Activated CD4-positive, alpha-beta T cell treated with anti-CD3 and anti-CD28 coated beads, Interleukin-2, amount 10 ng/mL, durations not matched to agents 24 days and 14 days (primary cell): ENCODE measurements around the gene OAT. TPM values are rescaled to one million over a fixed set of nuclear protein-coding genes. Genes with fewer than 3 reads are reported as not detected.
"Not testable (repeated sequence)": the region's sequence is repeated elsewhere in the genome, so short reads cannot be mapped to it uniquely, and the experiment has no call there.

Experiments
- DNase-seq: peaks from one replicate; pipeline ENCODE4 v3.0.0; 2022
- H3K27ac Mint-ChIP-seq: one replicate; pipeline ENCODE4 v1.8.0; 2022; ENCODE audit warnings: mild to moderate bottlenecking, mixed read lengths
- H3K27me3 Mint-ChIP-seq: one replicate; pipeline ENCODE4 v1.8.0; 2022; ENCODE audit warnings: mixed read lengths
- H3K36me3 Mint-ChIP-seq: one replicate; pipeline ENCODE4 v1.8.0; 2022; ENCODE audit warnings: low read depth, mild to moderate bottlenecking, mixed read lengths
- H3K4me1 Mint-ChIP-seq: one replicate; pipeline ENCODE4 v1.8.0; 2021; ENCODE audit warnings: mixed read lengths
- H3K4me3 Mint-ChIP-seq: one replicate; pipeline ENCODE4 v1.8.0; 2022; ENCODE audit warnings: mild to moderate bottlenecking, moderate library complexity, mixed read lengths
- H3K9me3 Mint-ChIP-seq: one replicate; pipeline ENCODE4 v1.8.0; 2021; ENCODE audit warnings: mixed read lengths
- intact Hi-C: fragments of 100-400 bp; cut with micrococcal nuclease; formaldehyde crosslinking; loops from one replicate; pipeline ENCODE4 v1.15.1; 2023
- total RNA-seq: library from RNA; stranded (reverse); gene quantifications from 2 replicates; pipeline ENCODE4 v1.2.3, GENCODE V29; 2022

Gene OAT
- total RNA-seq, 1 donor from 2014 or later = 40.2 TPM

- no peaks in the 10 kb centered on the region for H3K36me3 Mint-ChIP-seq
- DNase-seq = no peak
- H3K27ac Mint-ChIP-seq = no peak overlapping the region
- H3K4me3 Mint-ChIP-seq = no peak overlapping the region
- peaks cover 15% of the 10 kb centered on the region for H3K27me3 Mint-ChIP-seq
- H3K4me1 Mint-ChIP-seq = no peaks in the 10 kb centered on the region
- H3K9me3 Mint-ChIP-seq = no peaks in the 10 kb centered on the region
- intact Hi-C loops = no loop called here
These were observed 44.0 kb downstream of the OAT start for GRCh38 chr10:124374535-124375352.

- intact Hi-C loops = no loop called here
- H3K9me3 Mint-ChIP-seq = no peaks in the 10 kb centered on the region
- H3K4me1 Mint-ChIP-seq = no peaks in the 10 kb centered on the region
- H3K27ac Mint-ChIP-seq = no peak overlapping the region
- DNase-seq = no peak
- peaks cover 15% of the 10 kb centered on the region for H3K27me3 Mint-ChIP-seq
- H3K36me3 Mint-ChIP-seq = no peaks in the 10 kb centered on the region
- H3K4me3 Mint-ChIP-seq = no peak overlapping the region
These were observed 45.8 kb downstream of the OAT start for GRCh38 chr10:124372899-124373298.

- Mint-ChIP-seq H3K27me3 (peaks cover 19% of the 10 kb centered on the region), H3K27ac (no peak overlapping the region), H3K36me3 (no peaks in the 10 kb centered on the region), H3K9me3 (no peaks in the 10 kb centered on the region), H3K4me3 (no peak overlapping the region), H3K4me1 (peaks cover 3% of the 10 kb centered on the region)
- DNase-seq = no peak
- intact Hi-C loops = no loop called here
These were observed 48.3 kb downstream of the OAT start for GRCh38 chr10:124370426-124370825.

- Mint-ChIP-seq H3K27me3 (peaks cover 19% of the 10 kb centered on the region), H3K4me3 (no peak overlapping the region), H3K9me3 (no peaks in the 10 kb centered on the region), H3K36me3 (no peaks in the 10 kb centered on the region), H3K27ac (no peak overlapping the region), H3K4me1 (peaks cover 3% of the 10 kb centered on the region)
- DNase-seq = no peak
- intact Hi-C loops = no loop called here
These were observed 48.7 kb downstream of the OAT start for GRCh38 chr10:124369986-124370385.

GRCh38 chr10:124369533-124369932 is 49.2 kb downstream of the OAT start:
- H3K4me1 Mint-ChIP-seq, H3K4me3 Mint-ChIP-seq, intact Hi-C loops, H3K27ac Mint-ChIP-seq, DNase-seq, H3K9me3 Mint-ChIP-seq, H3K36me3 Mint-ChIP-seq: not testable (repeated sequence)
- H3K27me3 Mint-ChIP-seq = peaks cover 19% of the 10 kb centered on the region

- Mint-ChIP-seq H3K9me3 (no peaks in the 10 kb centered on the region), H3K4me1 (peaks cover 3% of the 10 kb centered on the region), H3K27ac (no peak overlapping the region), H3K27me3 (peaks cover 18% of the 10 kb centered on the region), H3K4me3 (no peak overlapping the region), H3K36me3 (no peaks in the 10 kb centered on the region)
- intact Hi-C loops = no loop called here
- DNase-seq = no peak
These were observed 49.7 kb downstream of the OAT start for GRCh38 chr10:124369066-124369465.

- no peak for DNase-seq
- intact Hi-C loops = no loop called here
- Mint-ChIP-seq H3K9me3 (no peaks in the 10 kb centered on the region), H3K27me3 (peaks cover 14% of the 10 kb centered on the region), H3K4me3 (no peak overlapping the region), H3K36me3 (no peaks in the 10 kb centered on the region), H3K27ac (no peak overlapping the region), H3K4me1 (peaks cover 3% of the 10 kb centered on the region)
These were observed 50.8 kb downstream of the OAT start for GRCh38 chr10:124367936-124368335.

- no peak for DNase-seq
- Mint-ChIP-seq H3K27me3 (peaks cover 14% of the 10 kb centered on the region), H3K4me1 (peaks cover 3% of the 10 kb centered on the region), H3K36me3 (no peaks in the 10 kb centered on the region), H3K9me3 (no peaks in the 10 kb centered on the region), H3K4me3 (no peak overlapping the region), H3K27ac (no peak overlapping the region)
- intact Hi-C loops = no loop called here
These were observed 51.3 kb downstream of the OAT start for GRCh38 chr10:124367414-124367813.

GRCh38 chr10:124366825-124367224 is 51.9 kb downstream of the OAT start:
- Mint-ChIP-seq H3K36me3 (no peaks in the 10 kb centered on the region), H3K27ac (no peak overlapping the region), H3K4me1 (peaks cover 3% of the 10 kb centered on the region), H3K4me3 (no peak overlapping the region), H3K9me3 (no peaks in the 10 kb centered on the region), H3K27me3 (peaks cover 14% of the 10 kb centered on the region)
- no peak for DNase-seq
- intact Hi-C loops = no loop called here

- Mint-ChIP-seq H3K4me3 (no peak overlapping the region), H3K4me1 (peaks cover 3% of the 10 kb centered on the region), H3K27me3 (peaks cover 13% of the 10 kb centered on the region), H3K36me3 (no peaks in the 10 kb centered on the region), H3K27ac (no peak overlapping the region), H3K9me3 (no peaks in the 10 kb centered on the region)
- intact Hi-C loops = no loop called here
- no peak for DNase-seq
These were observed 52.4 kb downstream of the OAT start for GRCh38 chr10:124366343-124366742.

GRCh38 chr10:124364674-124365073 is 54.0 kb downstream of the OAT start:
- H3K36me3 Mint-ChIP-seq = no peaks in the 10 kb centered on the region
- DNase-seq = no peak
- H3K27ac Mint-ChIP-seq = no peak overlapping the region
- intact Hi-C loops = no loop called here
- H3K9me3 Mint-ChIP-seq = no peaks in the 10 kb centered on the region
- peaks cover 3% of the 10 kb centered on the region for H3K4me1 Mint-ChIP-seq
- H3K4me3 Mint-ChIP-seq = no peak overlapping the region
- peaks cover 4% of the 10 kb centered on the region for H3K27me3 Mint-ChIP-seq

GRCh38 chr10:124362568-124362967 is 56.2 kb downstream of the OAT start:
- Mint-ChIP-seq H3K27me3 (peaks cover 5% of the 10 kb centered on the region), H3K27ac (no peak overlapping the region), H3K36me3 (no peaks in the 10 kb centered on the region), H3K4me3 (no peak overlapping the region), H3K4me1 (peaks cover 3% of the 10 kb centered on the region), H3K9me3 (no peaks in the 10 kb centered on the region)
- intact Hi-C loops = no loop called here
- no peak for DNase-seq

- Mint-ChIP-seq H3K36me3 (no peaks in the 10 kb centered on the region), H3K27me3 (peaks cover 2% of the 10 kb centered on the region), H3K4me1 (peaks cover 10% of the 10 kb centered on the region), H3K4me3 (no peak overlapping the region), H3K27ac (no peak overlapping the region), H3K9me3 (no peaks in the 10 kb centered on the region)
- intact Hi-C loops = no loop called here
- no peak for DNase-seq
These were observed 59.3 kb downstream of the OAT start for GRCh38 chr10:124359336-124359832.

GRCh38 chr10:124357561-124357885 is 61.2 kb downstream of the OAT start:
- Mint-ChIP-seq H3K27ac (no peak overlapping the region), H3K4me3 (no peak overlapping the region)

More at GRCh38 chr10:124357561-124357885, 61.2 kb downstream of the OAT start:
- Mint-ChIP-seq H3K4me1 (peaks cover 11% of the 10 kb centered on the region), H3K36me3 (no peaks in the 10 kb centered on the region), H3K9me3 (no peaks in the 10 kb centered on the region), H3K27me3 (peaks cover 2% of the 10 kb centered on the region)
- no peak for DNase-seq
- intact Hi-C loops = no loop called here
